H9 (cell line): ENCODE data around the gene MRC1. TPM values are rescaled to one million over a fixed set of nuclear protein-coding genes. Genes with fewer than 3 reads are reported as not detected.

Experiments used
- DNase-seq: peaks from one replicate; pipeline ENCODE4 v3.0.0-alpha.2; 2017
- H2AFZ ChIP-seq: one replicate; pipeline ENCODE4 v1.6.1; 2013; ENCODE audit warnings: mild to moderate bottlenecking, low read length, control low read depth, moderate library complexity
- H2AK5ac ChIP-seq: 2 replicates; pipeline ENCODE4 v1.6.1; 2013; ENCODE audit warnings: low read length, control low read depth, mixed read lengths; ENCODE audit not compliant: insufficient read length
- H2BK120ac ChIP-seq: one replicate; pipeline ENCODE4 v1.6.1; 2013; ENCODE audit warnings: low read depth, mild to moderate bottlenecking, low read length, control low read depth, inconsistent platforms; ENCODE audit not compliant: poor library complexity, severe bottlenecking
- H2BK12ac ChIP-seq: 2 replicates; pipeline ENCODE4 v1.6.1; 2013; ENCODE audit warnings: low read length, control low read depth, mixed read lengths, low read depth; ENCODE audit not compliant: insufficient read length
- H2BK15ac ChIP-seq: 2 replicates; pipeline ENCODE4 v1.6.1; 2013; ENCODE audit warnings: low read depth, low read length, control low read depth
- H2BK20ac ChIP-seq: one replicate; pipeline ENCODE4 v1.6.1; 2013; ENCODE audit warnings: low read depth, mild to moderate bottlenecking, low read length, control low read depth, inconsistent platforms; ENCODE audit not compliant: poor library complexity, severe bottlenecking
- H2BK5ac ChIP-seq: 2 replicates; pipeline ENCODE4 v1.6.1; 2013; ENCODE audit warnings: low read length, control low read depth, mixed read lengths; ENCODE audit not compliant: insufficient read length
- H3K14ac ChIP-seq: 2 replicates; pipeline ENCODE4 v1.6.1; 2013; ENCODE audit warnings: low read length, control low read depth; ENCODE audit not compliant: insufficient read depth
- H3K18ac ChIP-seq: 2 replicates; pipeline ENCODE4 v1.6.1; 2013; ENCODE audit warnings: low read depth, mild to moderate bottlenecking, mixed read lengths, low read length, control low read depth; ENCODE audit not compliant: insufficient read length
- H3K23ac ChIP-seq: 2 replicates; pipeline ENCODE4 v1.6.1; 2013; ENCODE audit warnings: low read length, control low read depth, mixed read lengths, low read depth; ENCODE audit not compliant: insufficient read length
- H3K23me2 ChIP-seq: 2 replicates; pipeline ENCODE4 v1.6.1; 2013; ENCODE audit warnings: low read depth, mild to moderate bottlenecking, mixed read lengths, low read length, control low read depth; ENCODE audit not compliant: insufficient read length, poor library complexity, severe bottlenecking
- H3K27ac ChIP-seq: 2 replicates; pipeline ENCODE4 v1.5.1; 2013; ENCODE audit warnings: low read length, control low read depth, mixed read lengths, low read depth; ENCODE audit not compliant: insufficient read length
- H3K27me3 ChIP-seq: 2 replicates; pipeline ENCODE4 v1.6.1; 2013; ENCODE audit warnings: low read length, control low read depth, inconsistent platforms; ENCODE audit not compliant: insufficient read depth
- H3K4ac ChIP-seq: 2 replicates; pipeline ENCODE4 v1.6.1; 2013; ENCODE audit warnings: low read depth, mild to moderate bottlenecking, control low read depth, inconsistent platforms, low read length, moderate library complexity
- H3K4me1 ChIP-seq: 2 replicates; pipeline ENCODE4 v1.6.1; 2013; ENCODE audit warnings: low read length, control low read depth, inconsistent platforms; ENCODE audit not compliant: insufficient read depth
- H3K4me2 ChIP-seq: 2 replicates; pipeline ENCODE4 v1.6.1; 2013; ENCODE audit warnings: low read length, control low read depth, mixed read lengths; ENCODE audit not compliant: insufficient read length, insufficient read depth
- H3K56ac ChIP-seq: 2 replicates; pipeline ENCODE4 v1.6.1; 2013; ENCODE audit warnings: low read depth, mild to moderate bottlenecking, mixed read lengths, low read length, control low read depth; ENCODE audit not compliant: insufficient read length
- H3K79me1 ChIP-seq: 2 replicates; pipeline ENCODE4 v1.6.1; 2013; ENCODE audit warnings: low read depth, mild to moderate bottlenecking, moderate library complexity, low read length, control low read depth, inconsistent platforms; ENCODE audit not compliant: insufficient read depth, poor library complexity, severe bottlenecking
- H3K79me2 ChIP-seq: 2 replicates; pipeline ENCODE4 v1.6.1; 2013; ENCODE audit warnings: low read length, control low read depth, inconsistent platforms; ENCODE audit not compliant: insufficient read depth
- H3K9ac ChIP-seq: 2 replicates; pipeline ENCODE4 v1.6.1; 2013; ENCODE audit warnings: low read length, control low read depth, mixed read lengths; ENCODE audit not compliant: insufficient read length; ENCODE audit errors: extremely low read depth
- H3K9me3 ChIP-seq: one replicate; pipeline ENCODE4 v1.6.1; 2013; ENCODE audit warnings: low read depth, low read length, inconsistent platforms; ENCODE audit not compliant: control insufficient read depth
- H3T11ph ChIP-seq: one replicate; pipeline ENCODE4 v1.6.1; 2013; ENCODE audit warnings: mild to moderate bottlenecking, low read length, control low read depth, inconsistent platforms
- H4K20me1 ChIP-seq: one replicate; pipeline ENCODE4 v1.6.1; 2013; ENCODE audit not compliant: control insufficient read depth, insufficient read length, insufficient read depth
- H4K5ac ChIP-seq: 2 replicates; pipeline ENCODE4 v1.6.1; 2013; ENCODE audit warnings: low read depth, mild to moderate bottlenecking, mixed read lengths, low read length, control low read depth; ENCODE audit not compliant: insufficient read length
- H4K8ac ChIP-seq: replicated peaks from 2 replicates; pipeline ENCODE4 v1.6.1; 2013; ENCODE audit warnings: low read length, control low read depth, mixed read lengths, low read depth; ENCODE audit not compliant: insufficient read length
- H4K91ac ChIP-seq: 2 replicates; pipeline ENCODE4 v1.6.1; 2013; ENCODE audit warnings: low read depth, mild to moderate bottlenecking, moderate library complexity, mixed read lengths, low read length, control low read depth; ENCODE audit not compliant: insufficient read length
- H3K27ac Mint-ChIP-seq, 3 experiments: 2 replicates in 2 of 3; 3 replicates in 1 of 3; pipeline ENCODE4 v1.8.0; 2020 to 2021; ENCODE audit warnings: mixed read lengths in 3 of 3, mild to moderate bottlenecking in 1 of 3, moderate library complexity in 1 of 3
- H3K27me3 Mint-ChIP-seq: 2 replicates; pipeline ENCODE4 v1.8.0; 2021; ENCODE audit warnings: low read depth, mild to moderate bottlenecking, moderate library complexity, mixed read lengths
- H3K36me3 Mint-ChIP-seq, 3 experiments: 2 replicates in 2 of 3; 3 replicates in 1 of 3; pipeline ENCODE4 v1.8.0; 2020 to 2021; ENCODE audit warnings: low read depth in 3 of 3, mixed read lengths in 3 of 3; ENCODE audit not compliant: insufficient read depth in 1 of 3
- H3K4me1 Mint-ChIP-seq, 2 experiments: 2 replicates each; pipeline ENCODE4 v1.8.0; 2020; ENCODE audit warnings: mixed read lengths in 2 of 2
- H3K4me3 Mint-ChIP-seq, 2 experiments: 2 replicates in 1 of 2; 3 replicates in 1 of 2; pipeline ENCODE4 v1.8.0; 2020 to 2021; ENCODE audit warnings: mild to moderate bottlenecking in 2 of 2, mixed read lengths in 2 of 2, moderate library complexity in 1 of 2
- H3K9me3 Mint-ChIP-seq, 2 experiments: 2 replicates in 1 of 2; 3 replicates in 1 of 2; pipeline ENCODE4 v1.8.0; 2020; ENCODE audit warnings: mild to moderate bottlenecking in 2 of 2, mixed read lengths in 2 of 2, moderate library complexity in 1 of 2
- CTCF ChIP-seq: fragments of 200-600 bp; sonication (generic); conservative IDR thresholded peaks from 3 replicates; pipeline ENCODE4 v1.8.0; 2021; ENCODE audit warnings: antibody characterized with exemption, mild to moderate bottlenecking
- WGBS: extraction: QIAGEN DNeasy Blood & Tissue Kit; methylation state at CpG from one replicate; pipeline ENCODE4 v1.1.7; 2013; ENCODE audit warnings: missing lambda C conversion rate, low lambda C conversion rate, mixed read lengths; ENCODE audit not compliant: insufficient read length; ENCODE audit errors: extremely low coverage; 5-methylcytosine and 5-hydroxymethylcytosine counted together
- total RNA-seq: library from RNA; stranded (reverse); gene quantifications from 2 replicates; pipeline ENCODE4 v1.2.1, GENCODE V29; 2021

Gene MRC1
- total RNA-seq, 1 experiment from 2014 or later = not detected

- H3K9me3 Mint-ChIP-seq = peaks cover 4 to 8% of the 10 kb centered on the region in 2 experiments; a peak in 4 of 5 replicates
- H2BK15ac ChIP-seq = no peak overlapping the region
- no peak overlapping the region for H3K27ac Mint-ChIP-seq
- no peak overlapping the region for H2BK12ac ChIP-seq
- H2AK5ac ChIP-seq = no peak overlapping the region
- DNase-seq = no peak
- no peak overlapping the region for H3K23ac ChIP-seq
- no peak overlapping the region for H3K4me2 ChIP-seq
- H3K4me1 Mint-ChIP-seq = peaks cover 5 to 7% of the 10 kb centered on the region in 2 experiments
- no peak overlapping the region for H3K18ac ChIP-seq
- no peak overlapping the region for H3K4ac ChIP-seq
- no peaks in the 10 kb centered on the region for H3K4me1 ChIP-seq
- no peak overlapping the region for H3K56ac ChIP-seq
- no peak overlapping the region for H2AFZ ChIP-seq
- H4K8ac ChIP-seq = no peak overlapping the region
- H3K23me2 ChIP-seq = no peaks in the 10 kb centered on the region
- H3K79me2 ChIP-seq = no peaks in the 10 kb centered on the region
- H3K36me3 Mint-ChIP-seq = peaks cover 0 to 6% (median 0%) of the 10 kb centered on the region in 3 experiments; a peak in 3 of 7 replicates
- H4K20me1 ChIP-seq = no peaks in the 10 kb centered on the region
- H3K27me3 Mint-ChIP-seq = no peaks in the 10 kb centered on the region
- no peak overlapping the region for H2BK5ac ChIP-seq
- no peak overlapping the region for H2BK20ac ChIP-seq
- no peak overlapping the region for H3T11ph ChIP-seq
- H3K9ac ChIP-seq = no peak overlapping the region
- no peak for TF ChIP-seq CTCF
- no peak overlapping the region for H4K91ac ChIP-seq
- no peak overlapping the region for H3K27ac ChIP-seq
- no peaks in the 10 kb centered on the region for H3K27me3 ChIP-seq
- no peak overlapping the region for H3K4me3 Mint-ChIP-seq
- H3K14ac ChIP-seq = no peak overlapping the region
- H3K79me1 ChIP-seq = no peaks in the 10 kb centered on the region
- no peak overlapping the region for H4K5ac ChIP-seq
- no peak overlapping the region for H2BK120ac ChIP-seq
- no peaks in the 10 kb centered on the region for H3K9me3 ChIP-seq
- WGBS = no CpG with 5 or more reads among the region's 5 CpGs
Observed at GRCh38 chr10:17913604-17914003, 104.5 kb downstream of the MRC1 start.
